Muscle layer of colon (tissue), 2 donors: ENCODE results near the gene FOXO4.

Experiments
- H3K27ac ChIP-seq: one replicate; pipeline ENCODE4 v1.7.0; 2013; ENCODE audit warnings: low read depth, mild to moderate bottlenecking, low read length, moderate library complexity
- H3K27me3 ChIP-seq, 2 donors: one replicate each; pipeline ENCODE4 v1.7.0; 2013; ENCODE audit warnings: low read length in 2 of 2, mild to moderate bottlenecking in 2 of 2; ENCODE audit not compliant: insufficient read depth in 2 of 2, control insufficient read depth in 1 of 2
- H3K36me3 ChIP-seq: one replicate; pipeline ENCODE4 v1.7.0; 2013; ENCODE audit warnings: mild to moderate bottlenecking, low read length; ENCODE audit not compliant: insufficient read depth
- H3K4me1 ChIP-seq: one replicate; pipeline ENCODE4 v1.7.0; 2013; ENCODE audit warnings: mild to moderate bottlenecking, low read length; ENCODE audit not compliant: insufficient read depth
- H3K4me3 ChIP-seq, 2 donors: one replicate each; pipeline ENCODE4 v1.7.0; 2013; ENCODE audit warnings: low read length in 2 of 2, low read depth in 1 of 2, mild to moderate bottlenecking in 1 of 2, moderate library complexity in 1 of 2
- H3K9ac ChIP-seq: one replicate; pipeline ENCODE4 v1.7.0; 2013; ENCODE audit warnings: low read length
- H3K9me3 ChIP-seq: one replicate; pipeline ENCODE4 v1.7.0; 2013; ENCODE audit warnings: mild to moderate bottlenecking, low read length
- donor health status: abdominal sarcoma.
- donor health status: Adenocarcinoma of cecum.

FOXO4 gene

GRCh38 chrX:71100581-71101505 lies 5.2 kb downstream of the FOXO4 start:
- H3K9me3 ChIP-seq: no peaks in the 10 kb centered on the region
- H3K27me3 ChIP-seq: peaks cover 5 to 7% of the 10 kb centered on the region in 2 donors
- no peaks in the 10 kb centered on the region for H3K36me3 ChIP-seq
- no peak overlapping the region for H3K9ac ChIP-seq
- H3K27ac ChIP-seq: no peak overlapping the region
- H3K4me3 ChIP-seq: no peak overlapping the region
- H3K4me1 ChIP-seq: peaks cover 22% of the 10 kb centered on the region

DNA sequence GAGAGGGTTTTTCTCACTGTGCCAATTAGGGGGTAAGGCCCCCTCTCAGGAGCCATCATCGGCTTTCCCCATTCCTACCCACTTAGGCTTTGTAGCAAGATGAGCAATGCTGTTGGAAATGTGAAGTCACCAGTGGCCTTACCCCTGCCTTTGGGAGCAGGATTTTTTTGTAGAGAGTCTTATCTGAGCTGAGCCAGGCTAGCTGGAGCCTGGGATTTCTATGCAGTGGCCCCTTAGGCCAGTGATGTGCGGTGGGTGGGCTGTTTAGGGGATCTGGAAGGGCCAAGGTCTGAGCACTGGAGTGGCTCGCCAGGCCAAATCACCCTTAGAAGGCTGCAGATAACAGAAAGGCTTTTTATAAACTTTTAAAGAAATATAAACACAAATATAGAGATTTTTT lies 6.6 kb downstream of the FOXO4 start:
- no peaks in the 10 kb centered on the region for H3K36me3 ChIP-seq
- H3K4me1 ChIP-seq: peaks cover 22% of the 10 kb centered on the region
- H3K9ac ChIP-seq: no peak overlapping the region
- H3K9me3 ChIP-seq: no peaks in the 10 kb centered on the region
- H3K4me3 ChIP-seq: no peak overlapping the region
- H3K27me3 ChIP-seq: peaks cover 5 to 7% of the 10 kb centered on the region in 2 donors
- no peak overlapping the region for H3K27ac ChIP-seq

DNA sequence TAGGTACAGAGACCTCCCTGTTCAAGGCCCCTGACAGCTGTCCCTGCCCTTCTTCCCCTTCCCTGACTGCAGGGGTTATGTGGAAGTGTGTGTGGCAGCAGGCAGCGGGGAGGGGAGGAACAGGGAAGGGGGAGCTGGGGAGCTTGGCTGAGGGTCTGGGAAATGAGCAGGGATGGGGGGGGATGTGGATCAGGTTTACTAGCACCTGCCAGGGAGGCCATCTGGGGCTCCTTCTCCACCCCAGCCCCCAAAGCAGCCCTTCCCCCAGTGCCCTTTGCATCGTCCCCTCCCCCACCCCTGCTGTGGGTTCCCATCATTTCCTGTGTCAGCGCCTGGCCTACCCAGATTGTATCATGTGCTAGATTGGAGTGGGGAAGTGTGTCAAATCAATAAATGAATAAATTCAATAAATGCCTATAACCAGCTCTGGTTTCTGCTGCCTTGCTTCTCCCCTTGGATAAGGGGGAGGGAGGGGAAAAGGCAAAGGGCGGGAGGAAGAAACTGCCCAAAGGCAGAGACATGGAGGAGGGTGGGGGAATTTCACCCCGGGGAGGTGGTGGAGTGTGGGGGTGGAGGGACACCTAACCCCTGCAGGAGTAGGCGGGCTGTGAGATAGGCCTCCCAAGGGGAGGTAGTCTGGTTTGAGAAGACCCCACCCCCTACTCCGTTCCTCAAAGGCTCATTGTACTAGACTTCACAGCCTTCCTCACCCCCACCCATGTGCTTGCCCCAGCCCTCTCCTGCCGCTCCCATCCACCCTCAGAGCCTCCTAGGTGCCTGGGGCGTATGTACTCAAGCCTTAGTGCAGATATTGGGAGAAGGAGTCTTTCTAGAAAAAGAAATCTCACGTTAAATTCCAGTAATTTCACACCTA lies 7.7 kb downstream of the FOXO4 start:
- Histone ChIP-seq H3K9ac (no peak overlapping the region), H3K4me3 (no peak overlapping the region)

DNA sequence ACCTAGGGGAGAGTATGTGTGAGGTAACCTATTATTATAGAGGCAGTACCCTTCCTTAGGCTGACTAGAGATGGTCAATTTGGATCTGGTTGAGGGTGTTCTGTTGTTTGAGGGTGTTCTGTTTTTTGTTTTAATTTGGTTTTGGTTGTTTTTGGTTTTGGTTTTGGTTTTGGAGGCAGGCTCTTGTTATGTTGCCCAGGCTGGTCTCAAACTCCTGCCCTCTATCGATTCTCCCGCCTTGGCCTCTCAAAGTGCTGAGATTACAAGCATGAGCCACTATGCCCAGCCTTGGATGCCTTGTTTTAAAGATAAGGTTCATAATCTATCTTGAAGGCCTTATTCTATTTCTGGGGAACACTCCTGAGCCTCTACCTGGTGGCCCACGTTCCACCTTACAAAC lies 10.0 kb downstream of the FOXO4 start:
- Histone ChIP-seq H3K9me3 (no peaks in the 10 kb centered on the region), H3K27ac (no peak overlapping the region), H3K9ac (no peak overlapping the region), H3K27me3 (peaks cover 0 to 15% of the 10 kb centered on the region in 2 donors), H3K36me3 (no peaks in the 10 kb centered on the region), H3K4me1 (peaks cover 10% of the 10 kb centered on the region), H3K4me3 (no peak overlapping the region)

More for the DNA sequence above, 7.7 kb downstream of the FOXO4 start:
- peaks cover 0 to 8% of the 10 kb centered on the region in 2 donors for H3K27me3 ChIP-seq
- H3K27ac ChIP-seq: no peak overlapping the region
- no peaks in the 10 kb centered on the region for H3K36me3 ChIP-seq
- H3K4me1 ChIP-seq: peaks cover 13% of the 10 kb centered on the region
- H3K9me3 ChIP-seq: no peaks in the 10 kb centered on the region

DNA sequence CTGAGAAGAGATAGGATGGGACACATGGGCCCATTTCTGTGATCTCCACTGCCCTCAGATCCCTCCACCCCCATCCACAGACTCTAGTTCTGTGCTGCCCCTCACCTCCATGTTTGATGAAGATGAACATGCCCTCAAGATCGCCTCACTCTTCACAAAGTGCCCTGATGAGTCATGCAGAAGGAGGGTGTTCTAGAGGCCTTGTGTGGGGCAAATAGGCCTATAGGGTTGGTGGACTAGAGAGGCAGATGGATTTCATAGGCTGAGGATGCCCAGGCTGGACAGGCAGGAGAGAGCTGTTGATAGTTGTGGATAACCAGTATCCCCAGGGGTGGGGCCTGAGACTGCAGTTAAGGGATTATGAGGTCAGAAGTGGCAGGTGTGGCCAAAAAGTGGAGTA lies 10.8 kb downstream of the FOXO4 start, which contains the start of gene CXorf65:
Gene CXorf65, minus strand, starts transcription at position 314 of the 400 bp plus-strand sequence. Its CDS starts 184 bp downstream, at position 130.
- H3K4me1 ChIP-seq: peaks cover 10% of the 10 kb centered on the region
- no peak within 1 kb of the TSS for H3K27ac ChIP-seq
- H3K4me3 ChIP-seq: no peak within 1 kb of the TSS
- no peak within 1 kb of the TSS for H3K9ac ChIP-seq
- H3K27me3 ChIP-seq: peaks cover 0 to 9% of the 10 kb centered on the region in 2 donors
- no peaks in the 10 kb centered on the region for H3K9me3 ChIP-seq
- no peaks in the 10 kb centered on the region for H3K36me3 ChIP-seq

DNA sequence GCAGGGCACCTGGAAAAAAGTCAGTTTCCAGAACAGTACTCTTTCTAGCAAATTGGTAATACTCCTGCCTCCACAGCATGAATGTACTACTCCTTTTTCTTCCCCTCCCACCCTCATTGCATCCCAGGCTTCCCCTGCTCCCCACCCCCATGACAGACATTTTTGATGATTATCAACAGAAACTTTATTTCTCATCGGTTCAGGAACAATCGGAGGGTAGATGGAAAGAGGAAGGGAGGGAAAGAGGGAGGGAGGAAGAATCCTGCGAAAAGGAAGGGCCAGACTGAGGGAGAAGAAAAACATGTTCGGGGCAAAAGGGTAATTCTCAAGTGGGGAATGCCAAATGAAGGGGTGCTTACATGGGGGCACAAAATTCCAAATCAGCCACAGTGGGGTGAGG lies 11.6 kb downstream of the FOXO4 start:
- peaks cover 0 to 9% of the 10 kb centered on the region in 2 donors for H3K27me3 ChIP-seq

GRCh38 chrX:71107762-71108360 lies 12.2 kb downstream of the FOXO4 start:
- Histone ChIP-seq H3K27ac (no peak overlapping the region), H3K4me3 (no peak overlapping the region), H3K4me1 (peaks cover 10% of the 10 kb centered on the region), H3K9me3 (no peaks in the 10 kb centered on the region), H3K36me3 (no peaks in the 10 kb centered on the region), H3K27me3 (peaks cover 0 to 9% of the 10 kb centered on the region in 2 donors), H3K9ac (no peak overlapping the region)

More for the DNA sequence above, 11.6 kb downstream of the FOXO4 start:
- Histone ChIP-seq H3K4me1 (peaks cover 10% of the 10 kb centered on the region), H3K9me3 (no peaks in the 10 kb centered on the region), H3K36me3 (no peaks in the 10 kb centered on the region), H3K4me3 (no peak overlapping the region), H3K9ac (no peak overlapping the region), H3K27ac (no peak overlapping the region)

DNA sequence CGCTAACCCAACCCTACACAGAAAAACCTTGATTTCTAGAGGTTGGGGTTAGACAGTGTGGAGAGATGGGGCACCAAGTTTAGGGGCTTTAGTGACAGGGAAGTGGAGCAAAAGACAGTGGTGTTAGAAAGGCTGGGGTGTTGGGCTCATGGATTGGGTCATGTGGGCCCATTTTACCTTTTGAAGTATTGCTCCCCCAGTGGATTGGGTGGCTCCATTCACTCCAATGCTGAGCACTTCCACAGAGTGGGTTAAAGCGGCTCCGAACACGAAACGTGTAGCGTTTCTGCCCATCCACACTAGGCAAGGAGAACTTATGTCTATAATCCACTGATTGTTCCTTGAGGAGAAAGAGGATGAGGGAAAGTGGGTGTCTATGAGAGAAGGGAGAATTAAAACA lies 13.4 kb downstream of the FOXO4 start:
- no peak overlapping the region for H3K9ac ChIP-seq
- H3K4me1 ChIP-seq: peaks cover 2% of the 10 kb centered on the region
- H3K9me3 ChIP-seq: no peaks in the 10 kb centered on the region
- no peaks in the 10 kb centered on the region for H3K36me3 ChIP-seq
- H3K27me3 ChIP-seq: peaks cover 0 to 9% of the 10 kb centered on the region in 2 donors
- H3K4me3 ChIP-seq: no peak overlapping the region
- H3K27ac ChIP-seq: no peak overlapping the region

DNA sequence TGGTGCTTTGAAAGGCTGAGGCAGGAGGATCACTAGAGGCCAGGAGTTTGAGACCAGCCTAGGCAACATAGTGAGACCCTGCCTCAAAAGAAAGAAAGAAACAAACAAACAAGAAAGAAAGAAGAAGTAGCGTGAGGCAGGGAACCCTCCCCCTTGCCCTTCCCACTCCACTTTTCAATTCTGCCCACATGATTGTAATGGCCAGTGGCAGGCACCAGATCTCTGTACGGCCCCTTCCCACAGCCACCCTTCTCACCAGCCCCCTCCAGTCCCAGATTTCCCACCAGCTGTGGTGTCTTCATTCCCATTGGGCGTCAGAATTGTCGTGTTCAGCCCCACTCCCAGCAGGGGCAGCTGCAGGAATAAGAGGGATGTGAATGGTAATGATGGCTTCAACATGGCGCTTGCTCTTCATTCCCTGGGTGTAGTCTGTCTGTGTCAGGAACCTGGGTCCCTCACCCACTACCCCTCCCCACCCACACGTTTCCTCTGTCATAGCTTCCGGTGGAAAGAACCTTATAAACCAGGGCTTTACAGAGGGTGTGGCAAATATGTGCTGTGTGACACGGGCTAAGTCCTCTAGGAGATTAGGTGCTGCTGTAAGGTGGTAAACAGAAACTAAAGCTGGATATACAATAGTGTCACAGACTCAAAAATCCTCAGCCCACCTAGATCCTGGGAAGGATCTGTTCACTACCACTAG lies 15.6 kb downstream of the FOXO4 start, which contains the start of gene IL2RG:
Gene IL2RG, minus strand, starts transcription at position 437 of the 703 bp plus-strand sequence. Its CDS starts 38 bp downstream, at position 399.
- Histone ChIP-seq H3K27ac (no peak within 1 kb of the TSS), H3K27me3 (peaks cover 0 to 9% of the 10 kb centered on the region in 2 donors), H3K4me1 (no peaks in the 10 kb centered on the region), H3K4me3 (no peak within 1 kb of the TSS), H3K36me3 (no peaks in the 10 kb centered on the region), H3K9ac (no peak within 1 kb of the TSS), H3K9me3 (no peaks in the 10 kb centered on the region)

- H3K4me3 ChIP-seq: no peak overlapping the region
- no peak overlapping the region for H3K9ac ChIP-seq
- no peak overlapping the region for H3K27ac ChIP-seq
- no peaks in the 10 kb centered on the region for H3K36me3 ChIP-seq
- no peaks in the 10 kb centered on the region for H3K4me1 ChIP-seq
- H3K9me3 ChIP-seq: no peaks in the 10 kb centered on the region
- H3K27me3 ChIP-seq: peaks cover 0 to 9% of the 10 kb centered on the region in 2 donors
These were observed 16.3 kb downstream of the FOXO4 start for GRCh38 chrX:71111921-71112431.
